CD4-positive, alpha-beta T cell (primary cell): ENCODE results near the gene RASD1. TPM values are rescaled to one million over a fixed set of nuclear protein-coding genes. Genes with fewer than 3 reads are reported as not detected.

Experiments used
- ATAC-seq: fragments of 200-7000 bp; cut with Tn5 transposase; one replicate; pipeline ENCODE4 v1.10.0; 2022; ENCODE audit warnings: mild to moderate bottlenecking; ENCODE audit not compliant: poor library complexity
- CTCF ChIA-PET: fragments of 350-600 bp; sonication (Branson Sonifier 250); formaldehyde crosslinking; loops from one replicate; lab custom pipeline; 2021; ENCODE audit warnings: antibody characterized with exemption, inconsistent platforms; lab: Charles Lee
- POLR2A ChIA-PET: fragments of 350-600 bp; sonication (Branson Sonifier 250); formaldehyde crosslinking; loops from one replicate; lab custom pipeline; 2021; ENCODE audit warnings: antibody characterized with exemption, inconsistent platforms; lab: Charles Lee
- DNase-seq, 14 experiments: peaks; one replicate each; pipeline ENCODE4 v3.0.0-alpha.2; 2013 to 2020; ENCODE audit warnings: mixed read lengths in 2 of 14
- H3K27ac ChIP-seq, 2 donors: one replicate each; pipeline versions ENCODE4 v1.5.1 to v1.7.0; 2013; ENCODE audit warnings: low read length in 2 of 2, low read depth in 1 of 2, mild to moderate bottlenecking in 1 of 2
- H3K27me3 ChIP-seq, 2 experiments: 1 replicate in 1 of 2; 2 replicates in 1 of 2; pipeline versions ENCODE4 v1.6.1 to v1.7.0; 2013; ENCODE audit warnings: low read length in 2 of 2, control low read depth in 1 of 2, mild to moderate bottlenecking in 1 of 2, moderate library complexity in 1 of 2; ENCODE audit not compliant: insufficient read depth in 2 of 2, control insufficient read depth in 1 of 2
- H3K36me3 ChIP-seq: one replicate; pipeline ENCODE4 v1.6.1; 2013; ENCODE audit warnings: low read length, control low read depth; ENCODE audit not compliant: insufficient read depth
- H3K4me1 ChIP-seq: one replicate; pipeline ENCODE4 v1.6.1; 2013; ENCODE audit warnings: low read length, control low read depth; ENCODE audit not compliant: insufficient read depth
- H3K4me3 ChIP-seq: one replicate; pipeline ENCODE4 v1.5.1; 2013; ENCODE audit warnings: mild to moderate bottlenecking, low read length, moderate library complexity
- H3K9me3 ChIP-seq, 2 experiments: 1 replicate in 1 of 2; 2 replicates in 1 of 2; pipeline versions ENCODE4 v1.6.1 to v1.7.0; 2013; ENCODE audit warnings: low read length in 2 of 2, mild to moderate bottlenecking in 2 of 2, control low read depth in 1 of 2, moderate library complexity in 1 of 2; ENCODE audit not compliant: control insufficient read depth in 1 of 2, insufficient read depth in 1 of 2
- H3K27ac Mint-ChIP-seq: one replicate; pipeline ENCODE4 v1.8.0; 2020; ENCODE audit warnings: mixed read lengths
- H3K27me3 Mint-ChIP-seq: one replicate; pipeline ENCODE4 v1.8.0; 2021; ENCODE audit warnings: mixed read lengths
- H3K36me3 Mint-ChIP-seq: one replicate; pipeline ENCODE4 v1.8.0; 2021; ENCODE audit warnings: low read depth, mixed read lengths
- H3K4me1 Mint-ChIP-seq: one replicate; pipeline ENCODE4 v1.8.0; 2021; ENCODE audit warnings: low read depth, mixed read lengths
- H3K4me3 Mint-ChIP-seq: one replicate; pipeline ENCODE4 v1.8.0; 2020; ENCODE audit warnings: mild to moderate bottlenecking, mixed read lengths
- H3K9me3 Mint-ChIP-seq: one replicate; pipeline ENCODE4 v1.8.0; 2020; ENCODE audit warnings: mixed read lengths
- intact Hi-C, 2 experiments: fragments of 100-400 bp; cut with DNase I in 1 of 2; cut with micrococcal nuclease in 1 of 2; formaldehyde crosslinking; loops; one replicate each; pipeline versions ENCODE4 v1.15.1 to v1.9.0; 2023 to 2025; cut with DNase I, micrococcal nuclease
- total RNA-seq, 174 experiments: library from RNA in 2 of 174; stranded (reverse) in 2 of 174; gene quantifications; one replicate each; pipeline ENCODE4 v1.2.3 and lab custom pipeline; 2021 to 2026
- TF ChIP-seq, protein P1 (sequence below): fragments of 200-600 bp; IDR thresholded peaks from one replicate; pipeline ENCODE4 v1.8.0; 2022; ENCODE audit warnings: antibody characterized with exemption, mild to moderate bottlenecking

Gene RASD1
- total RNA-seq, 2 experiments from 2014 or later, result 1.8 to 2.0 TPM

DNA sequence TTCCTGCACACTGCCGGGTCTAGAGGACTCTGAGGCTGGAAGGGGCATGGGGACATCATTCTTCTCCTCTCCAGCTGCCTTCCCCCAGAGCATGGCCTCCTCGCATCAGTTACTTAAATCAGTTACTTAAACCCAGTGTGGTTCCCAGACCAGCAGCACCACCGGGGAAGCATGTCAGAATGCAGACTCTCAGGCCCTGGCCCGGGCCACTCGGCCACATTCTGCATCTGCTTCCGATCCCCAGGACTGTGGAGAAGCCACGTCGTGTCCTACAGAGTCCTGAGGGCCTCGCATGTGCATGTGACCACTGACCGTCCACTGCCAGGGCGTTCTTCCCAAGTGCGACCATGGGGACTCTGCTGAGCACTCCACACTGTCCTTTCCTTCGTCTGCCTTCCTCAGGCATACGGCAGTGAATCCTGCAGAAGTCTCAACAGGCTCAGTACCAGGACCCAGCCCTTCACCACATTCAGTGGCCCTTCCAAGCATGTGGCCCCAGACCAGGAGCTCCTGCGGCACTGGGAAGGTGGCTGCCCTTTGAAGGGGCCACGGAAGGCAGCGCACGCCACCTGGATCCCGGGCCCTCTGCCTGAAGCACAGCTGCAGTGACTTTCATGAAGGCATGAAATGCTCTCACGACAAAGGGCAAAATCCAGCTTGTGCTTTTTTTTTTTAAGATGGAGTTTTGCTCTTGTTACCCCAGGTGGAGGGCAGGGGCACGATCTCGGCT is 46.9 kb upstream of the RASD1 start:
- H3K27me3 Mint-ChIP-seq, result no peaks in the 10 kb centered on the region
- H3K4me1 Mint-ChIP-seq, result no peaks in the 10 kb centered on the region
- H3K27ac Mint-ChIP-seq, result no peak overlapping the region
- intact Hi-C loops, result no loop called here
- H3K9me3 Mint-ChIP-seq, result no peaks in the 10 kb centered on the region
- H3K4me1 ChIP-seq, result no peaks in the 10 kb centered on the region
- ChIA-PET CTCF (no interaction called here), POLR2A (no interaction called here)
- H3K4me3 Mint-ChIP-seq, result no peak overlapping the region
- no peaks in the 10 kb centered on the region for H3K9me3 ChIP-seq
- TF ChIP-seq, protein P1, sequence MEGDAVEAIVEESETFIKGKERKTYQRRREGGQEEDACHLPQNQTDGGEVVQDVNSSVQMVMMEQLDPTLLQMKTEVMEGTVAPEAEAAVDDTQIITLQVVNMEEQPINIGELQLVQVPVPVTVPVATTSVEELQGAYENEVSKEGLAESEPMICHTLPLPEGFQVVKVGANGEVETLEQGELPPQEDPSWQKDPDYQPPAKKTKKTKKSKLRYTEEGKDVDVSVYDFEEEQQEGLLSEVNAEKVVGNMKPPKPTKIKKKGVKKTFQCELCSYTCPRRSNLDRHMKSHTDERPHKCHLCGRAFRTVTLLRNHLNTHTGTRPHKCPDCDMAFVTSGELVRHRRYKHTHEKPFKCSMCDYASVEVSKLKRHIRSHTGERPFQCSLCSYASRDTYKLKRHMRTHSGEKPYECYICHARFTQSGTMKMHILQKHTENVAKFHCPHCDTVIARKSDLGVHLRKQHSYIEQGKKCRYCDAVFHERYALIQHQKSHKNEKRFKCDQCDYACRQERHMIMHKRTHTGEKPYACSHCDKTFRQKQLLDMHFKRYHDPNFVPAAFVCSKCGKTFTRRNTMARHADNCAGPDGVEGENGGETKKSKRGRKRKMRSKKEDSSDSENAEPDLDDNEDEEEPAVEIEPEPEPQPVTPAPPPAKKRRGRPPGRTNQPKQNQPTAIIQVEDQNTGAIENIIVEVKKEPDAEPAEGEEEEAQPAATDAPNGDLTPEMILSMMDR, result no peak
- no peaks in the 10 kb centered on the region for H3K36me3 ChIP-seq
- H3K4me3 ChIP-seq, result no peak overlapping the region
- H3K27ac ChIP-seq, result no peak overlapping the region
- ATAC-seq (no peak), DNase-seq (no peak)
- H3K27me3 ChIP-seq, result no peaks in the 10 kb centered on the region
- no peaks in the 10 kb centered on the region for H3K36me3 Mint-ChIP-seq

DNA sequence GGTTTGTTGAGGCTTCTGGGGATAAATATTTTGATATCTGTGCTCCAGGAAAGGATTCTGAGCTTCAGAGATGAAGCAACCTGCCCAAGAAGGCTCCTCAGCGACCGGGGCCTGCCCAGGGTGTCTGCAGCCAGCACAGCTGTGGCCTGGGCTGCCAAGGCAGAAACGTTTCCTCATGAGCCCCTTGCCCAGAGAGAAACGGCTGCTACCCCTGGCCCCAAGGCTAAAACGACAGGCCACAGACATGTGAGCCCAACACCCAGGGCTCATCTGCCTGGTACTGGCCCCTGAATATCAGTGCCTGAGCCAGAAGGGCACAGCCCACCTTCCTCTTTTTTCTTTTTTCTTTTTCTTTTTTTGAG is 45.4 kb upstream of the RASD1 start:
- CTCF ChIA-PET, result no interaction called here
- Histone ChIP-seq H3K36me3 (no peaks in the 10 kb centered on the region), H3K9me3 (no peaks in the 10 kb centered on the region), H3K4me1 (no peaks in the 10 kb centered on the region), H3K27ac (no peak overlapping the region), H3K4me3 (no peak overlapping the region), H3K27me3 (no peaks in the 10 kb centered on the region)
- Mint-ChIP-seq H3K4me3 (no peak overlapping the region), H3K27me3 (no peaks in the 10 kb centered on the region), H3K27ac (no peak overlapping the region), H3K9me3 (no peaks in the 10 kb centered on the region), H3K36me3 (no peaks in the 10 kb centered on the region), H3K4me1 (no peaks in the 10 kb centered on the region)
- ATAC-seq, result no peak
- TF ChIP-seq, protein P1, result no peak
- POLR2A ChIA-PET, result no interaction called here
- intact Hi-C loops, result no loop called here
- no peak for DNase-seq

DNA sequence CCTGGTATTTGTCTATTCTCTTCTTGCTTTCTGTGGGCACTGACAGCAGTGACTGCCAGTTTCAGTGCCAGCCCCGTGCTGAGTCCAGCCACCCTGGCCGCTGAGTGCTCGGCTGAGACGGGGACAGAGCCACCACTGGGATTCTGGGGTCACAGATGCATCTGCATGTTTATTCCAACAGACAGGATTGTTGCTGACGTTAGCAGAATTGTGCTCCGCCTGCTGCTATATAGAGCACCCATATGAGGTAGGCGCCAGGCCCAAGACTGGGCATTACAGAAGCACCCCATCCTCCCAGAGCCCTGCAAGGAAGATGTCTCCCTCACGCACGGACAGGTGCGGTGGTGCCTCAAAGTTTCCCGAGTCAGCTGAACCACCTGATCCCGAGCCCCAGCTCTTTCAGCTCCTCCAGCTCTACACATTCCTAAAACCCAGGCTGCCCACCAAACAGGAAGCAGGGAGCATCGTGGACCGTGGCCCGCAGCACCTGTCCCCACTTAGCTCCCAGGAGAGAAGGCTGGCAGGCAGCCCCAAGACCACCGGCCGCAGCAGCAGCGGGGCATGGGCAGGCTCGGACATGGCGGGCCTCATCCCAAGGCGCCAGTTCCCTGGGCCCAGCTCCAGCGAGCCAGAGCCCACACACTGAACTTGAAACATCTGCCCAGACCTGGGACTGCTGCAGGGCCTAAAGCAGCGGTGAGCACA is 44.9 kb upstream of the RASD1 start:
- TF ChIP-seq, protein P1, result no peak
- ATAC-seq (no peak), DNase-seq (no peak)
- ChIA-PET POLR2A (no interaction called here), CTCF (no interaction called here)
- Histone ChIP-seq H3K9me3 (no peaks in the 10 kb centered on the region), H3K36me3 (no peaks in the 10 kb centered on the region), H3K27me3 (no peaks in the 10 kb centered on the region), H3K27ac (no peak overlapping the region), H3K4me1 (no peaks in the 10 kb centered on the region), H3K4me3 (no peak overlapping the region)
- no peak overlapping the region for H3K27ac Mint-ChIP-seq
- H3K9me3 Mint-ChIP-seq, result no peaks in the 10 kb centered on the region
- no peak overlapping the region for H3K4me3 Mint-ChIP-seq
- intact Hi-C loops, result no loop called here
- H3K4me1 Mint-ChIP-seq, result no peaks in the 10 kb centered on the region
- H3K36me3 Mint-ChIP-seq, result no peaks in the 10 kb centered on the region
- no peaks in the 10 kb centered on the region for H3K27me3 Mint-ChIP-seq
